ENCODE measurements around the gene METTL16.
"Not testable (repeated sequence)": the region's sequence is repeated elsewhere in the genome, so short reads cannot be mapped to it uniquely, and the experiment has no call there.

METTL16 gene

DNA sequence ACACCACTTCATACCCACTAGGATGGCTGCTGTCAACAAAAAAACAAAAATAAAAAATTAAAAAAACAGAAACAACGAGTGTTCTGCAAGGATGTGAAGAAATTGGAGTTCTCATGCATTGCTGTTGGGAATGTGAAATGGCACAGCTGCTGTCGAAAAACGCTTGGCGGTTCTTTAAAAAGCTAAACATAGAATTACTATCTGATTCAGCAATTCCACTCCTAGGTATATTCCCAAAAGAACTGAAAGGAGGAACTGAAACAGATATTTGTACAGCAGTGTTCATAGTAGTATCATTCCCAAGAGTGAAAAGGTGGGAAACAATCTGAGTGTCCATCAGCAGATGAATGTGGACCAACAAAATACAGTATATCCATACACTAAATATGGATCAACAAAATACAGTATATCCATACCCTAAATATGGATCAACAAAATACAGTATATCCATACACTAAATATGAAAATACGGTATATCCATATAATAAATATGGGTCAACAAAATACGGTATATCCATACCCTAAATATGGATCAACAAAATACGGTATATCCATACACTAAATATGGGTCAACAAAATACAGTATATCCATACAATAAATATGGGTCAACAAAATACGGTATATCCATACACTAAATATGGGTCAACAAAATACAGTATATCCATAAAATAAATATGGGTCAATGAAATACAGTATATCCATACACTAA lies 8.7 kb downstream of the METTL16 start:
- no peak for DNase-seq (ENCODE audit: low read depth)

DNA sequence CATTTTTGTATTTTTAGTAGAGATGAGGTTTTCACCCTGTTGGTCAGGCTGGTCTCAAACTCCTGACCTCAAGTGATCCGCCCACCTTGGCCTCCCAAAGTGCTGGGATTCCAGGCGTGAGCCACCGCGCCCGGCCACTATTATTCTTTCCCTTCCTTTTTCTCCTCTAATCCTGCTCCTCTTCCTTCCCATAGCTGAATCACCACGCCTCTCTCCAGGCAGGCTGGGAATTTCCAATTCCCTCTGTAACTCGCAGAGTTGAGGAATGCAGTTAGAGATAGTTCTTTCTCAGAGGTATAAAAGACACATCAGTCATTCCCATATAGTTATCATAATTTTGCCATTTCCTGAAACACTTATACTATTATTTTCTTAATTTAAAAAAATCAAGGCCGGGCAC lies 11.2 kb downstream of the METTL16 start:
- DNase-seq (ENCODE audit: low read depth): no peak

DNA sequence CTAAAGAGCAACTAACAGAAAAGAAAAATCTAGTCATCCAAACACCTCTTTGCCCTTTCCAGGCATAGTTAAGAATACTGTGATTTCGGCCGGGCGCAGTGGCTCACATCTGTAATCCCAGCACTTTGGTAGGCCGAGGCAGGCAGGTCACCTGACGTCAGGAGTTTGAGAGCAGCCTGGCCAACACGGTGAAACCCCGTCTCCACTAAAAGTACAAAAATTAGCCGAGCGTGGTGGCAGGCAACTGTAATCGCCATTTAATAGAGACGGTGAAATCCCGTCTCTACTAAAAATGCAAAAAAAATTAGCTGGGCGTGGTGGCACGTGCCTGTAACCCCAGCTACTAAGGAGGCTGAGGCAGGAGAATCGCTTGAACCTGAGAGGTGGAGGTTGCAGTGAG lies 22.4 kb downstream of the METTL16 start:
- not testable (repeated sequence) for DNase-seq (ENCODE audit: low read depth)

DNA sequence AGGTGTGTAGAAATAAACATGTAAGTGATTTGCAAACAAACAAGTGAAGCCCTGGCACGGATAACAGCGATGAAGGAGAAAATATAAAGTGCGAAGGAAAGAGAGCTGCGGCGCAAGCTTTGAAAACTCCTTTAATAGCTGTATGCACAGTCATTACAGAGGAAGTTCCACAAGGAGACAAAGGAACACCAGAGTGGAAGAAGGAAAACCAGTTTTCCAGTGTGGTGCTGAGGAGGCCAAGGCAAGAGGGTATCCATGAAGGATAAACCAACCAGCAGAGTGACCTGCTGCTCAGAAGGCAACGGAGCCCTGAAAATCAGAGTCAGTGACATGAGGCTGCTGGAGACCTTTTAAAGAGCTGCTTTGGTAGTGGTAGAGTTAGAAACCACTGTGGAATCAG lies 24.4 kb downstream of the METTL16 start:
- no peak for DNase-seq (ENCODE audit: low read depth)

DNA sequence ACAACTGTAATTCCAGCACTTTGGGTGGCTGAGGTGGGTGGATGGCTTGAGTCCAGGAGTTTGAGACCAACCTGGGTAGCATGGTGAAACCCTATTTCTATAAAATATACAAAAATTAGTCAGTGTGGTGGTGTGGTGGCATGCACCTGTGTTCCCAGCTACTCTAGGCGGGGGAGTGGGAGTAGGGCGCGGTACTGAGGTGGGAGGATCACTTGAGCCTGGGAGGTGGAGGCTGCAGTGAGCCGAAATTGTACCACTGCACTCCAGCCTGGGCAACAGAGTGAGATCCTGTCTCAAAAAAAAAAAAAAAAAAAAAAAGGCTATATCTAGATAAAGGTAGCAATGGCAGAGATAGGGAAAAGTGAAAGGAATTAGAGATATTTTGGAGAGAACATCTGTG lies 25.0 kb downstream of the METTL16 start:
- DNase-seq (ENCODE audit: low read depth): not testable (repeated sequence)

DNA sequence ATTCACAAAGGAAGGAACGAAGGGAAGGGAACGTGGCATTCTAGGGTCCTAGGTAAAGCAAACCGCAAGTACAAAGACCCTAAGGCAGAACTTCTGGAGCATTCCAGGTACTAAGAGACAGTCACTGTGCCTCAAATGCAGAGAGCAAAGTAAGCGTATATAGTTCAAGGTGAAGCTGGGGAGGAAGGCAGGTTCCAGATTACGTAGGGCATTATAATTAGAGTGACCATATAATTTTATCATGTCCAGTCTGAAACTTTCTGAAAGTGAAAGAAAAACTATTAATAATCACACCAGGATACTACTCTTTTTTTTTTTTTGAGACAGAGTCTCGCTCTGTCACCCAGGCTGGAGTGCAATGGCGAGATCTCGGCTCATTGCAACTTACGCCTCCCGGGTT lies 25.7 kb downstream of the METTL16 start:
- no peak for DNase-seq (ENCODE audit: low read depth)

DNA sequence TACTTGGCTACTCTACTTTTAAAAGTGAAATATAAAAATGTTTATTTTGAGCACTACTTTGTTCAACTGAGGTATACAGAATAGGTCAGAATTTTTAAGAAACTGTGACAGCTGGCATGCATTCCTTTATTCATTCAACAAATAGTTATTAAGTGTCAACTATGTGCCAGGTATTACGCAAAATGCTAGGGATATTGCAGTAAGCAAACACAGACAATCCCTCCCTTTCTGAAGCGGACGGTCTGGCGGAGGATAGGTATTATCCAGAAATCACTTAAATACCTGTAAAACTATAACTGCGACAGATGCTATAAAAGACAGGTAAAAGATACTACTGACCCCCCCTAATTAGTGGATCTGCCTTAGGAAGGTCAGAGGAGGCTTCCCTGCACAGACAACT lies 26.1 kb downstream of the METTL16 start:
- DNase-seq (ENCODE audit: low read depth): no peak

DNA sequence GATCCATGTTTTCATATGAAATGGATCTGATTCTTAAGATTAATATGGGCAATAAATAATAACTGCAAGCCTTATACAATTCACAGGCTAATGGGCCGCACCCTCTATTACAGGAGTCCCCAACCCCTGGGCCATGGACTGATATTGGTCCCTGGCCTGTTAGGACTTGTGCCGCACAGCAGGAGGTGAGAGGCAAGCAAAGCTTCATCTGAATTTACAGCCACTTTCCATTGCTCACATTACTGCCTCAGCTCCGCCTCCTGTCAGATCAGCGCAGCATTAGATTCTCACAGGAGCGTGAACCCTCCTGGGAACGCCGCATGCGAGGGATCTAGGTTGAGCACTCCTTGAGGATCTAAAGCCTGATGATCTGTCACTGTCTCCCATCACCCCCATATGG lies 26.8 kb downstream of the METTL16 start:
- no peak for DNase-seq (ENCODE audit: low read depth)

DNA sequence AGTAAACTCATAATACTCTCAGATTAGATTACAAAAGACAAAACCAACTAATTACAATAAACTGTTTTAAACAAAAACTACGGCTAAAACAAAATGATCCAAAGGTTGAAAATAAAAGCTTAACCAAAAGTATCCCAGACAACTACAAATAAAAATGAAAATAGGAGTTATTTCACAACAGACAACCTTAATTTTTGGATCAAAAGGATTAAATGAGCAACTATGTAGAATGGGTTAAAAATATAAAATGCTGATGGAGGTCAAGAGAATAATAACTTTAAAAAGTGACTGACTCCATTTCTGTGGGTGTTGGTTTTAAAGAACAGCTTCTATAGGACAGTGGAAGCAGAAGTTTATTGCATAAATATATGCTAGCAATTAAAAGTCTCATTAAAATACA lies 28.6 kb downstream of the METTL16 start:
- DNase-seq (ENCODE audit: low read depth): no peak

DNA sequence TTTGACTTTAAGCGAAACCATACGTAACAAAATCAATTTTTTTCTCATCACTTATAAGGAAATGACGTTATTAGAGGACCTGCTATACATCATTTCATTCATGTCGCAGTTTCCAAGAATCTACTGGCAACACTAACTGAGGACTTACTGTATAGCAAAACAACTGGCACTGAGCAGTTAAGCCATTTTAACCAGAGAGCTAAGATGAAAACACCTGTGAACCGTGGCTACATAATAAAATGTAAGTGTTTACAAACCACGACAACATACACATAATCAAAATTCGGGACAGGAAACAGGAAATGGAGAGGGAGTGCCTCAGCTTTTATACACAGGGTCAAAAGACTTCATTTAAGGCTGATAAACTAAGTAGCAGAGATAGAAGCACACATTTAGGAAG lies 29.5 kb downstream of the METTL16 start:
- DNase-seq (ENCODE audit: low read depth): no peak

DNA sequence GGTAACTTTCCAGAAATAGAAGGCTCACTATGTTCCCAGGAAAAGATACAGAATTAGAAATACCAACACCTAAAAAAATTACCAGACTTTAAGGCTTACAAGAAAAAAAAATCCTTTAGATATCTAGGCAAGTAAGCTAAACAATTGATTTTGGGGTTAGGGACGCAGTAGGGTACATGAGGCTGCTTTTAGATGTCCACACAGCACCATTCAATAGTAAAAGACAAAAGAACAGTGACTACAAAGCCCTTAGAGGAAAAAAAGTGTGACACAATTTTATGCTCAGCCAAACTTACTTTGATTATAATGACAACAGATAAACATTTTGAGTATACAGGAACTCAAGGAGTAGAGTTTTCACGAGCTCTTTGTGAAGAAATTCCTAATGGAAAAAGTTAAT lies 29.9 kb downstream of the METTL16 start:
- DNase-seq (ENCODE audit: low read depth): no peak

DNA sequence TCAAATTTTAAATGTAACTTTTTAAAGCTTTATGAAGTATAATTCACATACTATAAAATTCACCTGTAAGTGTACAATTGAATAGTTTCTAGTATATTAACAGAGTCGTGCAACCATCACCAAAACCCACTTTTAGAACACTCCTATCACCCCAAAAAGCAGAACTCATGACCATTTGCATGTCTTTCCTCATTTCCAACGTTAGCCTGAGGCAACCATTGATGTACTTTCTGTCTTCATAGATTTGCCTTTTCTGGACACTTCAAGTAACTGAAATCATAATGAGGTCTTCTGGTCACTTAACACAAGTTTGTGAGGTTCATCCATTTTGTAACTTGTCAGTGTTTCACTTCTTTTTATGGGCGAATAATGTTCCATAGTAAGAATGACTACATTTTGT lies 33.2 kb downstream of the METTL16 start:
- no peak for DNase-seq (ENCODE audit: low read depth)

DNA sequence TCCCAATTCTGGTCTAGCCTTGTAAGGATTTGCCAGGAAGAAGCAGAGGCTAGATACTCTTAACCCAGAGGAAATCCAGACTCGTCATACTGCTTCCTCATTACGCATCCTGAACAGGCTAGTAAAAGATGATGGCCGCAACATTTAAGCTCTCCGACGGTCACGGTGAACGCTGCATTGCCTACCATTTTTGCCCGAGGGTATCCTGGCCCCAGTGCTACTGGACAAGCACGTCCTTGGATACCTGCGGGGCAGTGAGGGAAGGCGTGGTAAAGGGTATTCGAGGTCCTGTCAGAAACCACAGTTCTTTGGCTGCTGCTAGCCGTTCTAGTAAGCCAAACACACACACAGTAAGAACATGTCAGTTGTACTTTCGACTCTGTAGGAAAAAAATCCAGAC lies 36.6 kb downstream of the METTL16 start:
- DNase-seq (ENCODE audit: low read depth): no peak

DNA sequence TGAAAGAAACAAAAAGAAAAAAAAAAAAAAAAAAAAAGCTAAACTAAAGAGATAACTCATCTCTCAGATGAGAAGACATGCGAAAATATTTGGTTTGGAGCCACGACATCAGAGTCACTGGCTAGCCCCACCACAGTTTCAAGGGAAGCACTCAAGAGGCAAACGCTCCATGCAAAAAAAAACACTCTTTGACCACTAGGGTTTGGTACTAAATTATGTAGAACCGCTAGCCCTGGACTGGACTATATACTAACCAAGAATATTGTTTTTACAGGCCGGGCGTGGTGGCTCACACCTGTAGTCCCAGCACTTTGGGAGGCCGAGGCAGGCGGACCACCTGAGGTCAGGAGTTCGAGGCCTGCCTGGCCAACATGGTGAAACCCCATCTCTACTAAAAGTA lies 37.3 kb downstream of the METTL16 start:
- no peak for DNase-seq (ENCODE audit: low read depth)

DNA sequence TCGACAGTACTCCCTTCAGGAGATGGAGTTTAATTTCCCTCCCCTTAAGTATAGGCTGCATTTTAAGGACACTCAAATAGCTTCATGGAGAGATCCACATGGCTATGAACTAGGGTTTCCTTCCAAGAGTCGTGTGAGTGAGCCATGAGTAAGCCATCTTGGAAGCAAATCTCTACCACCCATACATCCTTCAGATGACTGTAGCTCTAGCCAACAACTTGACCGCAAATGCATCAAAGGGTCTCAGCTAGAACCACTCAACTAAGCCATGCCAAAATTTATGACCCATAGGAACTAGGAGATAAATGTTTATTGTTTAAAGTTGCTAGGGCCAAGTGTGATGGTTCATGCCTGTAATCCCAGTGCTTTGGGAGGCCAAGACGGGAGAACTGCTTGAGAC lies 43.4 kb downstream of the METTL16 start:
- no peak for DNase-seq (ENCODE audit: low read depth)

DNA sequence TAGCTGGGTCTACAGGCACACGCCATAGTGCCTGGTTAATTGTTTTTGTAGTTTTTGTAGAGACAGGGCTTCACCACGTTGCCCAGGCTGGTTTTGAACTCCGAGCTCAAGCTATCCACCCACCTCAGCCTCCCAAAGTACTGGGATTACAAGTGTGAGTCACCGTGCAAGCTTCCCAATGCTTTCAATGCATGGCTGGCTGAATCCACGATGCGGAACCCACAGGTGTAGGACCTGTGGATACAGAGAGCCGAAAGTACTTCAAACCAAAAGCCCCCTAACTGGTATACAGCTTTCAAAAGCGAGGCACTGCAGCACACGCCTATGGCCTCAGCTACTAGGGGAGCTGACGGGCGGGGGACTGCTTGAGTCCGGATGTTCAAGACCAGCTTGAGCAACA lies 44.8 kb downstream of the METTL16 start:
- DNase-seq (ENCODE audit: low read depth): no peak

DNA sequence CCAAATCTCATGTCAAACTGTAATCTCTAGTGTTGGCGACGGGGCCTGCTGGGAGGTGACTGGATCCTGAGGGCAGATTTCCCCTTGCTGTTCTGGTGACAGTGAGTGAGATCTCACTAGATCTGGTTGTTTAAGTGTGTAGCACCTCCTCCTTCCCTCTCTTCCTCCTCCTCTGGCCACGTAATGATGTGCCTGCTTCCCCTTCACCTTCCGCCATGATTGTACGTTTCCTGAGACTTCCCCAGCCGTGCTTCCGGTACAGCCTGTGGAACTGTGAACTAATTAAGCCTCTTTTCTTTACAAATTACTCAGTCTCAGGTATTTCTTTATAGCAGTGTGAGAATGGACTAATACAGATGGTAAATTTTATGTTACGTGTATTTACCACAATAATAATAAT lies 49.2 kb downstream of the METTL16 start:
- no peak for DNase-seq (ENCODE audit: low read depth)

DNA sequence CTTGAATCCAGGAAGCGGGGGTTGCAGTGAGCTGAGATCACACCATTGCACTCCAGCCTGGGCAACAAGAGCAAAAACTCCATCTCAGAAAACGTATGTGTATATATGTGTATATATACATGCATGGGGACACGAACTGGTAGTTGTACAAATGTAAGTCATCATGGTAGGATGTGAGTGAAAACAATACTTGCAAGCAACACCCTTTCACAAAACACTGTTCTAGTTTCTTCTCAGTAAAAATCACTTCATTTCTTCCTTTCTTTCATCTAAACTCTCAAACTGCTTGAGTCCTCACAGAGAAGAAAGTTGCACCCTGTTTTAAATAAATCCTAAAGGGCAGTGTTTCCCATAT lies 51.8 kb downstream of the METTL16 start:
- no peak for DNase-seq (ENCODE audit: low read depth)

DNA sequence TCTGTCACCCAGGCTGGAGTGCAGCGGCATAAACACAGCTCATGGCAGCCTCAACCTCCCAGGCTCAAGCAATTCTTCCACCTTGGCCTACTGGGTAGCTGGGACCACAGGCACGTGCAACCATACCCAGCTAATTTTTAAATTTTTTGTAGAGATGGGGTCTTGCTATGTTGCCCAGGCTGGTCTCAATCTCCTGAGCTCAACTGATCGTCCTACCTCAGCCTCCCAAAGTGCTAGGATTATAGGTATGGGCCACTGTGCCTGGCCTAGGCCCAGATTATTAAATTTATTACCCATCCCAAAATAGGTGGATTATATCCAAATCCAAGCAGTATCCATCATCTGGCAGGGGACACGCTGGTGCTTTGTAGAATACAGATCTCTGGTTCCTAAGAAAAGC lies 53.8 kb downstream of the METTL16 start:
- DNase-seq (ENCODE audit: low read depth): no peak

DNA sequence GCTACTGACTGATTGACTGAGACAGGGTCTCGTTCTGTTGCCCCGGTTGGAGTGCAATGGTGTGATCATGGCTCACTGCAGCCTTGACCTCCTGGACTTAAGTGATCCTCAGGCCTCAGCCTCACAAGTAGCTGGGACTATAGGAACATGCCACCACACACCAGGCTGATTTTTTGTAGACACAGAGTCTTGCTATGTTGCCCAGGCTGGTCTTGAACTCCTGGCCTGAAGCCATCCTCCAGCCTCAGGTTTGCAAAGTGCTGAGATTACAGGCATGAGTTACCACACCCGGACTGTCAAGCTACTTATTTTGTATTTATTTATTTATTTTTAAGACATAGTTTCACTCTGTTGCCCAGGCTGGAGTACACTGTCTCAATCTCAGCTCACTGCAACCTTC lies 55.2 kb downstream of the METTL16 start:
- DNase-seq (ENCODE audit: low read depth): no peak

DNA sequence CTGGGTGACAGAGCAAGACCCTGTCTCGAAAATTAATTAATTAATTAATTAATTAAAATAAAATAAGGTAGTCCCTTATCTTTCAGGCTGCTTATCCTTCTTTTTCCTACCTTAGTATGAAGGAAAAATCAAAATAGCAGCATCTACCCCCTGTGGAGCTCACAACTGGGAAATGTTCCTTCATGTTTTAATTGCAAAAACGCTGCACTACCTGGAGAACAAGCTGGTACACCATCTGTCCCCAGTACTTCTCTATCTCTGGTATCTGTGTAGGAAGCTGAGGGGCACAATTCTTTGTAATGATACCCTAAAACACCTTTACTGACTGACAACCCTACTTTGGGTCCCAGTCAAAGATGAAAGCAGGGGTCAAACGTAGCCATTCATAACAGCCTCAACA lies 55.7 kb downstream of the METTL16 start:
- no peak for DNase-seq (ENCODE audit: low read depth)

DNA sequence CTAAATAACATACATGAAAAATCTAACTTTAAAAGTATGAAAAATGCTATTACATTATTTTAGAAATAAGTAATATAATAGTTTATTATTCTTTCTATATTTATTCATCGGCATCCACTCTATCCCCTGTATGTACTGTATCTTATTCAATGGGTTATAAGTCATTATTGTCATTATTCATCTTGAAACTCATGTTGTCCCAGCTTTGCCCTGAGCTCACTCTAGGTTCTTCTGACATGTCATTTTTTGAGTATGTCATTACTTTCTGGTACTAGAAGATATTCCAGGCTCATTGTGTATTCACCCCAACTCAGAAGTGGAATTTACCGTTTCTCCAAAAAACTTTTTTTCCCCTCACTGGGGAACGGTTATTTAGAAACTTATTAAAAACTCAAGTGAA lies 57.8 kb downstream of the METTL16 start:
- DNase-seq (ENCODE audit: low read depth): no peak

DNA sequence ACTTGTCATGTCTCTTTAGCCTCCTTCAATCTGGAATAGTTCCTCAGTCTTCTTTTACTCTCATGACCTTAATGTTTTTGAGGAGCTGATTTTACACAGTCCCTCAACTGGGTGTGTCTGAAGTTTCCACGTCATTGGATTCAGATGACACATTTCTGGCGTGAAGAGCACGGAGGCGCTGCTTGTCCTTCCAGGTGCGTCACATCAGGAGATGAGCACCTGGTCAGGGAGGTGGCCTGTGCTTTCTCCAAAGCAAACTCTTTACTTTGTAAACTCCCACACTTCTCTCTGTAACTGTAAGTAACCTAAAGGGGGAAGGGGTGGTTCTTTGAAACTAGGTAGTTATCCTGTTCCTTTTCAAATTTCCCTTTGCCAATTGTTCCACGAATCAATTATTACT lies 58.4 kb downstream of the METTL16 start:
- DNase-seq (ENCODE audit: low read depth): no peak

DNA sequence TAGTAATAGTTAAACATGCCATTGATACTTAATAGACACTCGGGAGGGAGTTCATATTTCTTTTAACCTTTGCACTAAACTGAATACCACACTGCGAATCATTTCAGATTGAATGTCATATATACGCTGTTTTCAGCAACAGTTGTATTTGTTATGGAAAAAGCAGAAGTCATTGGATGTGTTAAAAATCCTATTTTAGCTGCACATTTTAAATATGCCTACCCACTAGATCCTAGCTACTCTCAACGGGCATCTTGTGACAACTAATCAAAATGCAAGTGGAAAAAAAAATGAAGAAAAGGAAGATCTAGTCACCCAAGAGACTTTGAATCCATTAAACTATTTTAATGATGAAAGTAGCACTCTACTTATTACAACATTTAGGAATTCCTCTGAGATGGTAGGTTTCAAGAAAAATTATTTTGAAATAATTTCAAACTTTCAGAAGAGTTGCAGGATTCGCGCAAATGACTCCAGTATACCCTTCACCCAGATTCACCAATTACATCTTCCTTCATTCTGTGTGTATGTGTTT lies 59.4 kb downstream of the METTL16 start:
- DNase-seq (ENCODE audit: low read depth): no peak
